Keratinocyte (primary cell): ENCODE data around the gene PRKN.

Source experiments
- EZH2 ChIP-seq: IDR thresholded peaks from one replicate; pipeline ENCODE4 v1.6.1; 2012; ENCODE audit warnings: inconsistent platforms, mild to moderate bottlenecking, low read length, moderate library complexity
- TF ChIP-seq, protein P1 (sequence below), 3 experiments: IDR thresholded peaks in 1 of 3; conservative IDR thresholded peaks in 1 of 3; optimal IDR thresholded peaks in 1 of 3; 2 replicates in 2 of 3; 3 replicates in 1 of 3; pipeline versions ENCODE3 to v1.5.1; 2011; ENCODE audit warnings: low read length in 3 of 3, mild to moderate bottlenecking in 3 of 3, moderate library complexity in 2 of 3, control low read depth in 1 of 3, inconsistent platforms in 1 of 3; ENCODE audit not compliant: insufficient read depth in 2 of 3; ENCODE audit errors: extremely low read depth in 1 of 3

DNA sequence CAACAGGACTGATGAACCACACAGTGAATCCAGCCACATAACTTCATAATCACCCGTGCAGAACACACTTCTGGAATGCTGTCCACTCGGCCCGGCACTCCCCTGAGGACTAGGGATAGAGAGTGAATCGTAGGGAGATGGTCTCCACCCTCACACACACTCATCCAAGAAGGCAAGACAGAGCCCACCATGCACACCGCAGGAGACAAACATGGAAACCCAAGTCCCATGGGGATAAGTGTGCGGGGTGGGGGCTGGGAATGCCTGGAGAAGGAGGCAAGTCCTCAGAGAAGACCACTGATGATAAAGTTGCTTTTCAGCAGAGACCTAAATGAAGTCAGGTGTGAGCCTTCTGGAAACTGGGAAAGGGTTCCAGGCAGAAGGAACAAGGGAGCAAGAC lies 1054.5 kb downstream of the PRKN start:
- TF ChIP-seq, protein P1, sequence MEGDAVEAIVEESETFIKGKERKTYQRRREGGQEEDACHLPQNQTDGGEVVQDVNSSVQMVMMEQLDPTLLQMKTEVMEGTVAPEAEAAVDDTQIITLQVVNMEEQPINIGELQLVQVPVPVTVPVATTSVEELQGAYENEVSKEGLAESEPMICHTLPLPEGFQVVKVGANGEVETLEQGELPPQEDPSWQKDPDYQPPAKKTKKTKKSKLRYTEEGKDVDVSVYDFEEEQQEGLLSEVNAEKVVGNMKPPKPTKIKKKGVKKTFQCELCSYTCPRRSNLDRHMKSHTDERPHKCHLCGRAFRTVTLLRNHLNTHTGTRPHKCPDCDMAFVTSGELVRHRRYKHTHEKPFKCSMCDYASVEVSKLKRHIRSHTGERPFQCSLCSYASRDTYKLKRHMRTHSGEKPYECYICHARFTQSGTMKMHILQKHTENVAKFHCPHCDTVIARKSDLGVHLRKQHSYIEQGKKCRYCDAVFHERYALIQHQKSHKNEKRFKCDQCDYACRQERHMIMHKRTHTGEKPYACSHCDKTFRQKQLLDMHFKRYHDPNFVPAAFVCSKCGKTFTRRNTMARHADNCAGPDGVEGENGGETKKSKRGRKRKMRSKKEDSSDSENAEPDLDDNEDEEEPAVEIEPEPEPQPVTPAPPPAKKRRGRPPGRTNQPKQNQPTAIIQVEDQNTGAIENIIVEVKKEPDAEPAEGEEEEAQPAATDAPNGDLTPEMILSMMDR (optimal IDR thresholded peaks at IDR 0.05 in 1 of 3, IDR thresholded peaks at IDR 0.05 in 1 of 3, conservative IDR thresholded peaks at IDR 0.05 in 1 of 3; ENCODE audit: extremely low read depth in 1 of 3, insufficient read depth in 2 of 3, low read length in 3 of 3), result no peak
- no peak for TF ChIP-seq EZH2
